Stimulated activated naive CD4-positive, alpha-beta T cell (primary cell): ENCODE measurements around the gene MATN3.
"Not testable (repeated sequence)": the region's sequence is repeated elsewhere in the genome, so short reads cannot be mapped to it uniquely, and the experiment has no call there.

Source experiments
- DNase-seq, 6 experiments: peaks; one replicate each; lab custom pipeline; 2025; lab: John Stamatoyannopoulos, UW

The MATN3 gene, protein sequence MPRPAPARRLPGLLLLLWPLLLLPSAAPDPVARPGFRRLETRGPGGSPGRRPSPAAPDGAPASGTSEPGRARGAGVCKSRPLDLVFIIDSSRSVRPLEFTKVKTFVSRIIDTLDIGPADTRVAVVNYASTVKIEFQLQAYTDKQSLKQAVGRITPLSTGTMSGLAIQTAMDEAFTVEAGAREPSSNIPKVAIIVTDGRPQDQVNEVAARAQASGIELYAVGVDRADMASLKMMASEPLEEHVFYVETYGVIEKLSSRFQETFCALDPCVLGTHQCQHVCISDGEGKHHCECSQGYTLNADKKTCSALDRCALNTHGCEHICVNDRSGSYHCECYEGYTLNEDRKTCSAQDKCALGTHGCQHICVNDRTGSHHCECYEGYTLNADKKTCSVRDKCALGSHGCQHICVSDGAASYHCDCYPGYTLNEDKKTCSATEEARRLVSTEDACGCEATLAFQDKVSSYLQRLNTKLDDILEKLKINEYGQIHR

DNA sequence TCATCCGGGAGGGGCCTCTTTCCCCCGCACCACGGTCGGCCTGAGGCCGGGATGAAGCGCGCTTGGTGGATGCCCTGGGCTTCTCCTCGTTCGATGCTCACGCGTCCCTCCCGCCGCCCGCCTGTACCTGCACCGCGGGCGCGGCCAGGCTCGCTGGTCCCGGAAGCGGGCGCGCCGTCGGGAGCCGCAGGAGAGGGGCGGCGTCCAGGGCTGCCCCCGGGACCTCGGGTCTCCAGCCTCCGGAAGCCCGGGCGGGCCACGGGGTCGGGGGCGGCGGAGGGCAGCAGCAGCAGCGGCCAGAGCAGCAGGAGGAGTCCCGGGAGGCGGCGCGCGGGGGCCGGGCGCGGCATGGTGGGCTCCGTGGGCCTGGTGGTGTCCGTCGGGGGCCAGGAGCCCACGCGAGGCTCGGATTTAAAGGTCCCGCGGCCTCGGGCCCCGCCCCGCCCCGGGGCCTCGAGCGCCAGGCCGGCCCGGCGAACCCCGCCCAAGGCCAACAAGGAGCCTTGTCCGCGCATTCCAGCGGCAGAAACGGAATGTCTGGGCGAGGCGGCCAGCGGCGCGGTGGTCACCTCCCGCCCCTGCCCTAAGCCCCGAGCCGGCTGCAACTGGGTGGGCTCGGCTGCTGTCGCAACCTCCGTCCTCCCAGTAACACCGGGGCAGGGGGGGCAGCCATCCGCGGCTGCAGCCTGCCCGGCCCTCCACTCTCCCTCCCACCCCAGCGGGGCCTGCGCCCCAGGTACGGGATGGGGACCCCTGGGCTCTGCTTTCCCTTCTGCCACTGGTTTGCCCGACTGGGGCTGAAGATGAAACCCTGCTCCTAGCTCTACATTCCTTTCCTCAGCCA, at the start of gene MATN3:
Gene MATN3 (minus strand): TSS at position 387 of the 844 bp plus-strand sequence. CDS start 37 bp downstream, at position 350.
- no peak for DNase-seq

GRCh38 chr2:20061940-20062339, 49.5 kb upstream of the MATN3 start:
- DNase-seq, result no peak

GRCh38 chr2:20061476-20061875, 49.0 kb upstream of the MATN3 start:
- no peak for DNase-seq

GRCh38 chr2:20060106-20060505, 47.6 kb upstream of the MATN3 start:
- DNase-seq, result no peak

DNA sequence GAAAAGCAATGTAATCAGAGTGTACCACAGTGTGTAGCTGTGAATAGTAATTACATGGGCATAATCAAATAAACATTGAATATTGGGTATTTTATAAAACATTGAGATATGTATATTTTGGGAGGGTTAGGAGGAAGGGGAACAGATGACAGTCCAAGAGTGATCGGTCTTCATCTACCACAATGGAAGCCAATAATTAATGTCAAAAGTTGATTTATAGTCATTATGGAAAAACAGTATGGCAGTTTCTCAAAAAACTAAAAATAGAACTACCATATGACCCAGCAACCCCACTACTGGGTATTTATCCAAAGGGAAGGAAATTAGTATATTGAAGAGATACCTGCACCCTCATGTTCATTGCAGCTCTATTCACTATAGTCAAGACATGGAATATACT, 44.8 kb upstream of the MATN3 start:
- DNase-seq, result no peak

- DNase-seq, result no peak
These were observed 42.5 kb upstream of the MATN3 start for GRCh38 chr2:20054931-20055330.

GRCh38 chr2:20054119-20054518, 41.7 kb upstream of the MATN3 start:
- no peak for DNase-seq

GRCh38 chr2:20052861-20053281, 40.4 kb upstream of the MATN3 start:
- DNase-seq, result no peak

- DNase-seq, result peak in 1 of 6 experiments; percentile 12
These were observed 39.9 kb upstream of the MATN3 start for GRCh38 chr2:20052229-20052851.

DNA sequence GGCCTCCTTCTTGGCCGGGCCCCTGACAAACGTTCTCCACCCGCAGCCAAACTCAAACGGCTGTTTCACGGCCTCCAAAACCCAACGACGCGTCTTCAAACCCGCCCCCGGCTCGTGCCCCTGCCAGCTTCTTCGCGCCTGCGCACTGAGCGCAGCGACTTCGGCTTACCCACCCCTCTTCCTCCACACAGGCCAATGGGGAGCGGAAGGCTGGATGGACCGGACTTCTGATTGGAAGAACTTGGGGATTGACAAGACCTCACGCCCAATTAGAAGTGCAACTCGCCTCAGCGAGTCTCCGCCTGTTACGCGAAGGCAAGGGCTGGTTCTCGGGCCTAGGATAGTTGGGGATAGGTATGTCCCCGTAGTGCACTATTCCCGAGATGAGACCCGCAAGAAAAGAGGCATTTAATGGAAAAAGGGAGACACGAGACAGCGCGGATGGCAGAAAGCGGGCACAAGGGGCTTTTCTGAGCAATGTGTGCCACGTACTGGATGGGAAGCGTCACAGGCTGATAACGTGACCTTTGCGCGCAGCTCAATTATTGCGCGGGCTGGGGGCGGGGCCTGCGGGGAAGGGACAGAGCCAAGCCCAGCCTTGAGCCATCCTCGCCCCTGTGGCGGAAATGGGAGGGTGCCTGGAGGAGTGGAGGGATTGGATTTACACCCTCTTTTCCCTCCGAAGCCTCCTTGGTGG, 39.2 kb upstream of the MATN3 start, which contains the start of gene LAPTM4A:
Gene LAPTM4A (minus strand): TSS at position 97 of the 697 bp plus-strand sequence. CDS start 108 bp downstream, outside the sequence.
- peak; percentile 96 to 99 (median 98) for DNase-seq

DNA sequence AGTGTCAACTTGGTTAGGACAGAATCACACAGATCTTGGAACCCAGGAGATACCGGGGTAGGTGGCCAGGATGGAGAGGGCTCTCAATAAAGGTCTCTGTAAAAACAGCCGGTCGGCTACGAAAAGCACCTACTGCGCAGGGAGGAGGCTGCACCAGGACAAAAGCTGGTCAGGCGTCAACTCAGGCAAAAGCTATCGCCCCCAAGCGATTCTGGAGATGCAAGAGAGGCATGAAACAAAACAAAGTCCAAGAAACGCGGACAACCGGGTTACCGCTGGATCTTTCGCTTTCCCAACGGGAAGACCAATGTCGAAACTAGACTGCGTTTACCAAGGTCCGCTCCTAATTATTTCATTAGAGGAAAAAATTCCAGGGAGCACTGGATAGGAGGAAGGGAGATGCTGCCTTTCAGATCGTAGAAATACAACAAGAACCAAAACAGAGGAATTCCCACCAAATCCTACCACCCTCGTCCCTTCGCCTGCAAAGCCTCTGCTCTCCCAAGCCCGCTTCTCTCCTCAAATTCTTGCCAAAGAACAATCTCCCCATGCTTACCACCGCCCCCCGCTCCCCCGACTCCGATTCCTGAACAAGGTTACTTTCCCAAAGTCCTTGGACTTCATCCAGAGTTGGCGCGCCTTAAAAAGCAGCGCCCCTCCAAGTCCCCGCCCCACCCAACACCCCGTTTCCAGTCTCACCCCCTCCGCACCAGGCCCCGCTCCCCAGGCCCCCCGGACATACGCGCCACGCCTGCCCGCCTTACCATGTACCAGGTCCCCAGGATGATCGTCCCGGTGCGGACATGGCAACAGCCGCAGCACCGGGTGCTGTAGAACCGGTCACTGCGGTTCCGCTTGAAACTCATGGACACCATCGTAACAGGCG, 38.4 kb upstream of the MATN3 start:
- peak in 2 of 6 experiments; percentile 6 to 30 for DNase-seq

DNA sequence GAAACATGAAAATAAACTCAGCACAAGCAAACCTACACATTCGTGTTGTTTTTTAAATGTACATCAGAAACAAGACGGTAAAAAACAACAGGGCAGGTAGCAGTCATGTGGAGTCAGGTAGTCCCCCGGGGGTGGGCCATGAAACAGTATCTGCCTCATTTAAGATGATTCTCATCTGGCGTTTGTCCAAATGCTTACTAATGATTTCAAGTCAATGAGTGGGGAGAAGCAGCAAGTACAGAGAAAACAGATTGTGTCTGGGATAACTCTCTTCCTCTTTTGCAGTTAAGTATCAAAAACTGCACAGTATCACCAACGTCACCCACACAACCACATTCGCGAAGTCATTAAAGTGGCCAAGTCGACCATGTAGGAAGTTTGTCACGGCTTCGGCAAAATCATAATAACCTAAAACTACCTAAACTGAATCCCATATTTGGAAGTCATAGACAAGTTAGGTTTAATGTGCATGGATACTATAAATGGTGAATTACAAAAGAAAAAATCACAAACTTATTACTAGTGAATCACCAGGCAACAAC, 37.7 kb upstream of the MATN3 start:
- DNase-seq, result peak; percentile 3 to 55 (median 36)

GRCh38 chr2:20049637-20050036, 37.2 kb upstream of the MATN3 start:
- DNase-seq, result no peak

- no peak for DNase-seq
These were observed 36.3 kb upstream of the MATN3 start for GRCh38 chr2:20048488-20049448.

DNA sequence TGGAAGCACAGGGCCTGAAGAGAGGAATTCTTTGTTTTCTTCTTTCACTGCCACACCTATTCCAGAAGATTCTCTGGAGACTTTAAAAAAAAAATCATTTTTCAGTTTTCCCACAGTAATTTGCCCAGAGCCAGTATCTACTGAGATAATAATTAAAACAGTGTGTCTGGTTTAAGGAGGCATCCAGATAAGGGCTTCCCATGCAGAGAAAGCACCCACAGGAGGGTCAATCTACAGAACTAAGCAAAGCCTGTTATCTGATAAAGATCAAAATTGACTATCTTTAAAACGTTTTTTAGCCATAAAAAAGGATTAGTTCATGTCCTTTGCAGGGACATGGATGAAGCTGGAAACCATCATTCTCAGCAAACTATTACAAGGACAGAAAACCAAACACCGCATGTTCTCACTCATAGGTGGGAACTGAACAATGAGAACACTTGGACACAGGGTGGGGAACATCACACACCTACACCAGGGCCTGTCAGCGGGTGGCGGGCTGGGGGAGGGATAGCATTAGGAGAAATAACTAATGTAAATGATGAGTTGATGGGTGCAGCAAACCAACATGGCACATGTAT, 33.3 kb upstream of the MATN3 start:
- not testable (repeated sequence) for DNase-seq

DNA sequence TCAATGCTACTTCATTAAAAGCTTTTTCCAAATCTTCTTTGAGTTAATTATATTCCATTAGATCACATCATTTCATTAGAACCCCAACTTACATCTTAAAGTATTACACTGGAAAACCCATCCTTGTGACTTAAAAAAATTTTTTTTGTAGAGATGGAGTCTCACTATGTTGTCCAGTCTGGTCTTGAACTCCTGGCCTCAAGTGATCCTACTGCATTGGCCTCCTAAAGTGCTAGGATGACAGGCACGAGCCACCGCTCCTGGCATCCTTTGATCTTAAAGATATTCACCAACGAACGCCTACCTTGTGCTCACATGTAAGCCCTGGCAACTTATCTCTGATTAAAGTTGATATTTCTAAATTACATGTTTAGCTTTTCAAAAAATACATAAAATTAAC, 32.3 kb upstream of the MATN3 start:
- DNase-seq, result no peak

DNA sequence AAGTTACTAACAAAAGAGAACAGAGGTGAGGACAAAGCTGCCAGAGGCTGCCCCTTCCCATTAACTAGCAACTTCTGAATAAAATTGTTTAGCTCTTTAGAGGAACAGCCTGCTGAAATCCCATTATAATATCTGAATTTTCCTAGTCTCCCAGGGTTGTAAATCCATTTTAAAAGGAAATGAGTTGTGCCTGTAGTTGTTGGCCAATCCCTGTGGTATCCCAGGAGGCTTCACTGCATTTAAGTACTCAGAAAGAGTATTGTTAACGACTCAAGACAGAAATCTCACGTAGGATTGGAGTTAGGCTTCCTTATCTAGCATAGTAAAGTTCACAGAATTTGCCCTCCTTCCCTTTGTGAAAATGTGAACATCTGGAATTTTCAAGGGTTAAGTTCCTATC, 30.1 kb upstream of the MATN3 start:
- DNase-seq, result no peak

- no peak for DNase-seq
These were observed 28.2 kb upstream of the MATN3 start for GRCh38 chr2:20040489-20041172.
